Heart left ventricle (tissue), 16 donors: ENCODE results near the gene PLA2G12A. TPM values are rescaled to one million over a fixed set of nuclear protein-coding genes. Genes with fewer than 3 reads are reported as not detected.

Source experiments
- ATAC-seq, 4 donors: fragments of 200-7000 bp; cut with Tn5 transposase; one replicate each; pipeline ENCODE4 v1.9.1; 2020 to 2022; ENCODE audit warnings: moderate library complexity in 4 of 4, mild to moderate bottlenecking in 3 of 4, moderate number of reproducible peaks in 1 of 4
- DNase-seq, 5 donors: peaks; one replicate each; pipeline ENCODE4 v3.0.0-alpha.2; 2020
- H3K27ac ChIP-seq, 12 donors: fragments of 200-600 bp; sonication (generic) in 4 of 12; one replicate each; pipeline versions ENCODE4 v1.5.0 to v1.8.0; 2016 to 2022; ENCODE audit warnings: mild to moderate bottlenecking in 2 of 12
- H3K27me3 ChIP-seq, 9 donors: fragments of 200-600 bp; sonication (generic) in 2 of 9; one replicate each; pipeline versions ENCODE4 v1.5.1 to v1.8.0; 2016 to 2022; ENCODE audit warnings: mild to moderate bottlenecking in 3 of 9
- H3K36me3 ChIP-seq, 9 donors: fragments of 200-600 bp; sonication (generic) in 2 of 9; one replicate each; pipeline versions ENCODE4 v1.5.0 to v1.8.0; 2018 to 2022; ENCODE audit warnings: mild to moderate bottlenecking in 2 of 9
- H3K4me1 ChIP-seq, 12 donors: fragments of 200-600 bp; sonication (generic) in 4 of 12; one replicate each; pipeline versions ENCODE4 v1.5.0 to v1.8.0; 2016 to 2022; ENCODE audit warnings: mild to moderate bottlenecking in 3 of 12
- H3K4me3 ChIP-seq, 12 donors: fragments of 200-600 bp; sonication (generic) in 4 of 12; one replicate each; pipeline versions ENCODE4 v1.5.0 to v1.8.0; 2017 to 2022; ENCODE audit warnings: mild to moderate bottlenecking in 9 of 12, moderate library complexity in 4 of 12
- H3K9me3 ChIP-seq, 12 donors: fragments of 200-600 bp; sonication (generic) in 4 of 12; one replicate each; pipeline versions ENCODE4 v1.5.0 to v1.8.0; 2016 to 2022; ENCODE audit warnings: mild to moderate bottlenecking in 1 of 12
- POLR2A ChIP-seq, 2 donors: fragments of 450-650 bp; IDR thresholded peaks; one replicate each; pipeline ENCODE4 v1.6.1; 2017; ENCODE audit warnings: antibody characterized with exemption in 2 of 2, mild to moderate bottlenecking in 2 of 2, moderate library complexity in 2 of 2
- WGBS, 4 donors: extraction: QIAGEN DNeasy Blood & Tissue Kit in 2 of 4; methylation state at CpG; one replicate each; pipeline versions ENCODE4 v1.1.5 to v1.1.7; 2013 to 2018; 5-methylcytosine and 5-hydroxymethylcytosine counted together
- intact Hi-C, 10 donors: fragments of 100-400 bp; cut with DNase I; formaldehyde crosslinking; loops; one replicate each; pipeline versions ENCODE4 v1.11.1 to v1.14.2; 2022
- polyA plus RNA-seq, 2 donors: library from polyadenylated mRNA; stranded (reverse); fragments of 200-250 nt; gene quantifications; one replicate each; pipeline ENCODE4 v1.2.3, GENCODE V29; 2013
- total RNA-seq, 9 donors: library from RNA; depleted of rRNA in 2 of 9; stranded (reverse); fragments of >200 nt in 2 of 9; fragmentation: NEBNext Ultra II Directional in 3 of 9; extraction: Animal tissue kit (Norgen Biotek cat#: 25700) in 3 of 9; gene quantifications; one replicate each; pipeline versions ENCODE4 v1.1.0 to v1.2.4, GENCODE V29; 2016 to 2023
- TF ChIP-seq, protein P1 (sequence below), 12 donors: fragments of 200-600 bp; sonication (generic) in 4 of 12; IDR thresholded peaks; one replicate each; pipeline versions ENCODE4 v1.5.0 to v1.8.0; 2018 to 2022; ENCODE audit warnings: antibody characterized with exemption in 12 of 12, mild to moderate bottlenecking in 5 of 12
- donor health status: ischemic (EF 13 %, LVEDD 7.1; RV severe dilation, severe dysfunction).
- donor health status: healthy with polysubstance abuse.
- donor health status: DM: no; HTN: yes; CAD: no.
- donor health status: DM: no; HTN: no; CAD: no.
- donor health status: ischemic (EF 25% LVEDD 6.9; RV normal size, moderate dysfunction).
- donor health status: ischemic (EF 25% LVEDD 5.7; RV mildly dilated, moderate dysfunction).
- donor health status: healthy.
- donor health status: DM: yes; HTN: yes; CAD: no.
- donor health status: ischemic (EF 35%, LVEDD 5.7; RV mildly dilated, moderate dysfunction).
- donor health status: nonischemic (EF 11% LVEDD 7.7; RV severe dilation, severe dysfunction).
- donor health status: DM: yes; HTN: yes; CAD: no.
- donor health status: PGD.
- donor health status: ischemic (EF 29% LVEDD 5.4; RV normal size, mild dysfunction).
- donor health status: nonischemic (EF 23%, LVEDD 6.1; RV moderate dilation, normal function).

The PLA2G12A gene
- total and polyA plus RNA-seq, 11 donors, result 15.7 to 68.5 (median 55.8) TPM

DNA sequence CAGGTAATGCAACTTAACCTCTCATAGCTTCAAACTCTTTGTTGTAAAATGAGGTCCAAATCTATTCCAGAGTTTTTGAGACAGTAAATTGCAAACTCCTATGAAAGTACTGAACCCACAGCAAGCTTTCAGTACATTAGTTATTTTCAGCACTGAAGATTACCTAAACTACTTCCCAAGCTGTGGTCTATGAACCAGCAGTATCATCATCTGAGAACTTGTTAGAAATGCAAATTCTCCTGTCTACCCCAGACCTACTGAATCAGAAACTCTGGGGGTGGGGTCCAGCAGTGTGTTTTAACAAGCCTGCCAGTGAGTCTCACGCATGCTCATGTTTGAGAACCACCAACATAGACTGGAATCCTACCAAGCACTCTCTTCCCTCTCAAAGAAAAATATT, 20.9 kb downstream of the PLA2G12A start:
- no peak for ATAC-seq
- 93 to 100% (median 96%) methylated on average over 1 of the region's 1 CpG for WGBS, 4 donors
- Histone ChIP-seq H3K27ac (no peak overlapping the region), H3K4me1 (peaks cover 0 to 6% (median under 1%) of the 10 kb centered on the region in 12 donors), H3K36me3 (peaks cover 0 to 35% (median 20%) of the 10 kb centered on the region in 9 donors), H3K4me3 (no peak overlapping the region), H3K27me3 (no peaks in the 10 kb centered on the region), H3K9me3 (no peaks in the 10 kb centered on the region)
- intact Hi-C loops, result loop anchor here (10.0 kb wide), 5 partner anchors 106 to 284 kb away; partner anchors contain the start of genes GAR1 (in 2 of the 10), RRH (in 2 of the 10) and MCUB (in 1 of the 10)
- TF ChIP-seq POLR2A (IDR thresholded peaks at IDR 0.05), result no peak
- TF ChIP-seq, protein P1, sequence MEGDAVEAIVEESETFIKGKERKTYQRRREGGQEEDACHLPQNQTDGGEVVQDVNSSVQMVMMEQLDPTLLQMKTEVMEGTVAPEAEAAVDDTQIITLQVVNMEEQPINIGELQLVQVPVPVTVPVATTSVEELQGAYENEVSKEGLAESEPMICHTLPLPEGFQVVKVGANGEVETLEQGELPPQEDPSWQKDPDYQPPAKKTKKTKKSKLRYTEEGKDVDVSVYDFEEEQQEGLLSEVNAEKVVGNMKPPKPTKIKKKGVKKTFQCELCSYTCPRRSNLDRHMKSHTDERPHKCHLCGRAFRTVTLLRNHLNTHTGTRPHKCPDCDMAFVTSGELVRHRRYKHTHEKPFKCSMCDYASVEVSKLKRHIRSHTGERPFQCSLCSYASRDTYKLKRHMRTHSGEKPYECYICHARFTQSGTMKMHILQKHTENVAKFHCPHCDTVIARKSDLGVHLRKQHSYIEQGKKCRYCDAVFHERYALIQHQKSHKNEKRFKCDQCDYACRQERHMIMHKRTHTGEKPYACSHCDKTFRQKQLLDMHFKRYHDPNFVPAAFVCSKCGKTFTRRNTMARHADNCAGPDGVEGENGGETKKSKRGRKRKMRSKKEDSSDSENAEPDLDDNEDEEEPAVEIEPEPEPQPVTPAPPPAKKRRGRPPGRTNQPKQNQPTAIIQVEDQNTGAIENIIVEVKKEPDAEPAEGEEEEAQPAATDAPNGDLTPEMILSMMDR (IDR thresholded peaks at IDR 0.05), result no peak
- no peak for DNase-seq

GRCh38 chr4:109708435-109708834, 21.4 kb downstream of the PLA2G12A start:
- Histone ChIP-seq H3K4me1 (peaks cover 0 to 9% (median 5%) of the 10 kb centered on the region in 12 donors), H3K27me3 (no peaks in the 10 kb centered on the region), H3K27ac (no peak overlapping the region), H3K4me3 (no peak overlapping the region), H3K36me3 (peaks cover 0 to 29% (median 14%) of the 10 kb centered on the region in 9 donors), H3K9me3 (no peaks in the 10 kb centered on the region)
- DNase-seq, result no peak
- TF ChIP-seq POLR2A (IDR thresholded peaks at IDR 0.05), result no peak
- TF ChIP-seq, protein P1 (IDR thresholded peaks at IDR 0.05), result no peak
- ATAC-seq, result no peak
- intact Hi-C loops, result loop anchor here (10.0 kb wide), 5 partner anchors 106 to 284 kb away; partner anchors contain the start of genes GAR1 (in 2 of the 10), RRH (in 2 of the 10) and MCUB (in 1 of the 10)
- 22 to 51% (median 33%) methylated on average over 2 of the region's 2 CpGs for WGBS, 4 donors

DNA sequence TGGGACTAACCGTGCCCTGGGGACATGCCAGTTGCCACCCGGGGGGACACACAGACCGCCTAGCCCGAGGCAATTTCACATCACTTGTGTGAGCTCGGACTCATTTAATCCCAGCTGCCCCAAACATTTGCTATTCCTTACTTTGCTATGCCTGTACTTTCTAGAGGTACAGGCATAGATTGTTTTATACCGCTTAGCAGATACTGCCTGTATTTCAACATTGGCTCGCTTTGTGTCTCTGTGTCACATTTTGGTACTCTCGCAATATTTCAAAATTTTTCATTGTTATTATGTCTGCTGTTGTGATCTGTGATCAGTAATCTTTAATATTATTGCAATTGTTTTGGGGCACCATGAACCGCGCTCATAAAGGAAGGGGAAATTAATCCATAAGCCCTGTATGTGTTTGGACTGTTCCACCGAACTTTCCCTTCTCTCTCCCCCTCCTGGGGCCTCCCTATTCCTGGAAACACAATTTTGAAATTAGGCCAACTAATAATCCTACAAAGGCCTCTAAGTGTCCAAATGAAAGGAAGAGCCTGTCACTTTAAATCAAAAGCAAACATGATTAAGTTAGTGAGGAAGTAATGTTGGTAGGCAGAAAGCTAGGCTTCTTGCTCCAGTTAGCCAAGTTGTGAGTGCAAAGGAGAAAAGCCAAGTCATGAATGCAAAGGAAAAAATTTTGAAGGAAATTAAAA, 26.1 kb downstream of the PLA2G12A start:
- Histone ChIP-seq H3K4me3 (peak overlapping the region; percentile 59 to 97 (median 76)), H3K27me3 (no peaks in the 10 kb centered on the region), H3K4me1 (peaks cover 0 to 21% (median 16%) of the 10 kb centered on the region in 12 donors), H3K9me3 (no peaks in the 10 kb centered on the region), H3K27ac (peak overlapping the region; percentile 40 to 90 (median 85)), H3K36me3 (peaks cover 0 to 7% (median 0%) of the 10 kb centered on the region in 9 donors)
- no peak for DNase-seq
- ATAC-seq, result no peak
- no peak for TF ChIP-seq POLR2A (IDR thresholded peaks at IDR 0.05)
- TF ChIP-seq, protein P1 (IDR thresholded peaks at IDR 0.05), result no peak
- 11 to 19% (median 15%) methylated on average over 9 to 11 of the region's 11 CpGs for WGBS, 4 donors
- intact Hi-C loops, result loop anchor here (1.0 to 10.0 kb wide), 12 partner anchors 26 to 279 kb away; partner anchors contain the start of genes GAR1 (in 8 of the 10), SEC24B (in 3 of the 10), RRH (in 2 of the 10) and MCUB (in 1 of the 10)
